Fibroblast of mammary gland (primary cell): Measurements from ENCODE around the gene IL12RB2.
A peak's percentile ranks its signal among the peaks of the same experiment; 100 is the strongest.

Experiments used
- DNase-seq: peaks from one replicate; pipeline ENCODE4 v3.0.0-alpha.2; 2010; ENCODE audit warnings: low read depth
- H3K4me3 ChIP-seq: 2 replicates; pipeline ENCODE4 v1.5.1; 2011; ENCODE audit warnings: low read depth, mild to moderate bottlenecking, low read length, moderate library complexity; ENCODE audit not compliant: control insufficient read depth
- CTCF ChIP-seq: conservative IDR thresholded peaks from 2 replicates; pipeline ENCODE4 v1.5.1; 2011; ENCODE audit warnings: low read depth, low read length, inconsistent platforms; ENCODE audit not compliant: control insufficient read depth, insufficient read depth

IL12RB2 gene

GRCh38 chr1:67427465-67427864 lies 119.8 kb downstream of the IL12RB2 start:
- DNase-seq = no peak
- TF ChIP-seq CTCF = no peak
- peak overlapping the region; percentile 80 for H3K4me3 ChIP-seq

GRCh38 chr1:67427947-67428346 lies 120.3 kb downstream of the IL12RB2 start:
- peak overlapping the region; percentile 80 for H3K4me3 ChIP-seq
- no peak for DNase-seq
- no peak for TF ChIP-seq CTCF

GRCh38 chr1:67429011-67429527 lies 121.4 kb downstream of the IL12RB2 start:
- peak; percentile 25 for DNase-seq
- H3K4me3 ChIP-seq = peak overlapping the region; percentile 80
- no peak for TF ChIP-seq CTCF

- H3K4me3 ChIP-seq = peak overlapping the region; percentile 80
- peak; percentile 14 for DNase-seq
- no peak for TF ChIP-seq CTCF
Measured at GRCh38 chr1:67429528-67430357, 122.1 kb downstream of the IL12RB2 start.

GRCh38 chr1:67430358-67431155 lies 122.9 kb downstream of the IL12RB2 start, which contains the start of gene SERBP1:
Gene SERBP1 (minus strand): TSS chr1:67430402. CDS start chr1:67430300, 102 bp downstream.
- no peak for TF ChIP-seq CTCF
- peak within 1 kb of the TSS; percentile 80 for H3K4me3 ChIP-seq
- DNase-seq = peak; percentile 94

- DNase-seq = no peak
- H3K4me3 ChIP-seq = peak overlapping the region; percentile 80
- TF ChIP-seq CTCF = no peak
Measured at GRCh38 chr1:67431156-67431765, 123.6 kb downstream of the IL12RB2 start.
